Left renal cortex interstitium (tissue), 4 donors: ENCODE results near the gene WDFY2. TPM values are rescaled to one million over a fixed set of nuclear protein-coding genes. Genes with fewer than 3 reads are reported as not detected.

Experiments
- DNase-seq, 4 donors: peaks; one replicate each; pipeline ENCODE4 v3.0.0-alpha.2; 2013; ENCODE audit warnings: low read depth in 4 of 4, low spot score in 2 of 4, missing footprints in 1 of 4
- polyA plus RNA-seq, 4 donors: library from polyadenylated mRNA; unstranded; fragments of 120-200 nt; gene quantifications; one replicate each; pipeline ENCODE4 v1.2.1, GENCODE V29; 2013; ENCODE audit not compliant: insufficient read length in 4 of 4

The WDFY2 gene
- polyA plus RNA-seq, 4 donors = 10.7 to 20.4 (median 14.9) TPM

DNA sequence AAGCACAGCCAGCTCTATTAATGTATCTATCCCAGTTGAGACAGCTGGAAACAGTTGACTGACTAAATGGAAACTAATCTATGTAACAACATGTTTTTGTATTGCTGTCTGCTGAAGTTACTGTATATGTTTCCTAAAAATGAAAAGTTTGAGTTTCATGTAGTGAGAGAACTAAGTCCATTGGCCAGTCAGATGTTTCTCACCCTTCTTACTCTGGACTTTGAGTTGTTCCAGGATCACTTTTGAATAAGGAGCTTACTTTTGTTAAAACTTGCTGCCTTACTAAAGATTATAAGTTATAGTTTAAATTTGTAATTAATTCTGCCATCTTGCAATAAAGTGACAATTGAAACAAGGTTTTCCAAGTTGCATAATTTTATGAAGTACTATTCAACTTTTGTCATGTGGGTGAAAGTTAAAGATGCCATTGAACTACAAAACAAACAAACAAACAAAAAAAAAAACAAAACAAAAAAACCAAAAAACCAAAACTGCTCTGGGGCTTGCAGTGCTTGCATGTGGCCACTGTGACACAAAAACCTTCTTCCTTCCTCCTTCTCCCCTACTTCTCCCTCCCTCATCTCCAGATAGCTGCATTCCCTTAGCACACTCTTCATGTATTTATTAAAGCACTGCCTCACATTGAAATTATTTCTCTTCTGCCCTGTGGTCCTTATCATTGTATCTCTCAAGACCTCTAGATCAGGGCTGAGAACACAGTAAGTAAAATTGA lies 15.3 kb downstream of the WDFY2 start:
- no peak for DNase-seq

DNA sequence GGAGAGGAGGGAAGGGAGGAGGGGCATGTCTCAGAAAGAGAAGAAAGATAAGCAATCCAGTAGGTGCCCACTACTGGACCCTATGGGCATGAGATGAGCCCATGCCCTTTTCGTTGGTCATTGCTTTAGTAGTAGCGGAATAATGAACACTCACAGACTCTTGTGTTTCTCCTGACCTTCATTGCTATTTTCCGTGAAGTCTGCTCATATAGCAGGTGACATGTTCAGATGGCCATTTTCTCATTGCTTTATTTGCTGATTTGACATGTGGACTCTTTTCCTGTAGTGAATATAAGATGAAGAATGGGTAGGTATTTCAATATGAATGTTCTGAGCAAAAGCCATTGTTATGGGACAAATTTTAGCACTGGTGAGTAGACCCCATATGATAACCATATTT lies 16.4 kb downstream of the WDFY2 start:
- DNase-seq = no peak

DNA sequence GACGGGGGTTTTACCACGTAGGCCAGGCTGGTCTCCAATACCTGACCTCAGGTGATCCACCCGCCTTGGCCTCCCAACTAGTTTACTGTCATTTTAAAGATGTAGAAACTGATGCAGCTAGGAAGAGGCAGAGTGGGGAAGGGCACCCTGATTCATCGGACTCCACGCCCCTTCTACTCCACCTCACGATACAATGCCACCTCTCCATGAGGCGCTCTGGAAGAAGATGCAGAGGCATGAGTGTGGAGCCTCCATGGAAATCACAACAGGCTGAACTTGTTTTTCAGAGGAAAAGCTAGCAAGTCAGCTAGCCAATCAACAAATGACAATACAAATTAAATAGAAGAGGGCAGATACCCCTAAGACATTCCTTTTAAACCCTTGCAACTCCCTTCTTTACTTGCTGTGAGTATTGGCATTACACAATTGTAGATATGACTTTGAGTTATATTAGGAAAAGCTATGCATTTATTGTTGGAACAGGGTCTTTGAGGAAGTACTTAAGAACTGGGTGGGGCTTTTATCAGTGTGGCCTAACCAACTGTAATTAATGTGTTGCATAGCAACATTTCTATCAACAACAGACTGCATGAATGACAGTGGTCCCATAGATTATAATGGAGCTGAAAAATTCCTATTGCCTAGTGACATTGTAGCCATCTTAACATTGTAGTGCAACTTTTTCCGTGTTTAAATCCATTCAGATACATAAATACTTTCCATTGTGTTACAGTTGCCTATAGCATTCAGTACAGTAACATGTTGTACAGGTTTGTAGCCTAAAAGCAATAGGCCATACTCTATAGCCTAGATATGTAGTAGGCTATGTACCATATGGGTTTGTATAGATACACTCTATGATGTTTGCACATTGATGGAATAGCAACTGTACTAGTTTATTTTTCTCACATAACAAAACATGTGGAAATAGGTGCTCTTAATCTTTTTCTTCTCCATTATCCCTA lies 17.6 kb downstream of the WDFY2 start:
- no peak for DNase-seq

DNA sequence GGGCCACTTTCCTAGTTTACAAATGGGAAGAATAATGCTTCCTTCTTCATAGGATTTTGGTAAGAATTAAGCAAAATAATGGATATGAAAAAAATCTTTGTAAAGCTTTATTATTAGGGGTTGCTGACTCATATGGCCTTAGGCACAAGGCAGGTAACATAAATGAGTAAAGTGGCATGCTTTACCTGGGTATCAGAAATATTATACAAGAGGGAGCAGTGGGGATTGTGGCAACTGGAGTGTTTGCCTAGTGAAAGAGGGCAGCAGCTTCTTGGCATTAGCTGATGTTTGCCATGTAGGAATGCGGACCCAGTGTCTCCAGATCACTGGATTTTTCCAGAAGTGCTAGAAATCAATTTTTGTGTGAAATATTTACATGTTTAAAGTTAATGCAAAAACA lies 19.5 kb downstream of the WDFY2 start:
- no peak for DNase-seq

DNA sequence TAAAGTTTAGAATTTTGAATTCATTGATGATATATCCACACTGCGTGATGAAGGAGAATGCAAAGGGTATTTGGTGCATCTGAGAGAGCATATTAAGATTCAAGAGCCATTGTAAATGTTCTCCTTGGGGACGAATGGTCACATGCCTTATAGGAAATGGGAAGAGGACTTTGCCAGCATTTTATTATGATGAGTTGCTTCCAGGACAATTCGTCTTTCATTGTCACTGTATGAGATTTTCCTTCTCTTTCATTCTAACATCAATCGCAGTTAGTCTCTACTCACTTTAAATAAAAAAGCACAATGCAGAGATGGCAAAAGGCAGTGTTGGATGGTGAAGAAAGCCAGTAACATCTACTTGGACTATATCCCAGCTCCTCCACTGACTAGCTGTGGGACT lies 21.4 kb downstream of the WDFY2 start:
- no peak for DNase-seq

DNA sequence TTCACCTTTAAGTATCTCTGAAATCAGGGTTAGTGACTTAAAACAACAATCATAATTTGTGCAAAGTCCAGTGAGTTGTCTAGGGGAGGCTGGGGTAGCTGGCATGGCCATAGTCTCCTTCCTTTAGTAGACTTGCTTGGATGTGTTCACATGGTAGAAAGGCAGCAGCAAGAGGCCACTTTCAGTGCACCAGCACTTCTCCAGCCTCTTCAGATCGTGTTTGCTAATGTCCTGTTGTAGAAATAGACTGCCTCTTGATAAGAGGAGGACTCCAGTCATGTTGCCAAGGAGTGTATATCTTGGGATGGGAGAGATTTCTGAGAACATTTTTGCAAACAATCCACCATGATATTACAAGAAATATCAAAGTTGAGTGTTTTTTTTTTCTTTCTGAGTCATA lies 22.9 kb downstream of the WDFY2 start:
- DNase-seq = no peak

DNA sequence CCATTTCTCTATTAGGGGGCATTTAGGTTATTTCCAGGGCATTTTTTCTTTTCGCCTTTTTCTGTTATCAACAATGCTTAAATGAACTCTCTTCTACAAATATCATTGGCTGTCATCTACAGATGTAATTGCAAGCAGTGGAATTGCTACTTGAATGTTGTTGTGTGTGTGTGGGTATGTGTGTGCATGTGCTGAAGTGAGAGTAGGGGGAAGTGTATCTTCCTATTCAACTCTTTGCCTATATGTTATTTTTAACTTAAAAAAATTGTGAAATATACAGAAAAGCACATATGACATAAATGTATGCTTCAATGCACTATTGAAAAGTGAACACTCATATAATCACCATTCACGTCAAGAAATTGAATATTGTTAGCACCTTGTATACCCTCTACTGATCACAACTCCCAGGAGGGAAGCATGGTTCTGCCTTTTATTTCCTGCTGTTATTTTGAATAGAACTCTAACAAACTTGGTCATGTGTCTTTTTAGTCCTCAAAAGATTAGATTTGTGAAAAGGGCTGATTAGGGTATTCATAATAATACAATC lies 24.7 kb downstream of the WDFY2 start:
- no peak for DNase-seq

DNA sequence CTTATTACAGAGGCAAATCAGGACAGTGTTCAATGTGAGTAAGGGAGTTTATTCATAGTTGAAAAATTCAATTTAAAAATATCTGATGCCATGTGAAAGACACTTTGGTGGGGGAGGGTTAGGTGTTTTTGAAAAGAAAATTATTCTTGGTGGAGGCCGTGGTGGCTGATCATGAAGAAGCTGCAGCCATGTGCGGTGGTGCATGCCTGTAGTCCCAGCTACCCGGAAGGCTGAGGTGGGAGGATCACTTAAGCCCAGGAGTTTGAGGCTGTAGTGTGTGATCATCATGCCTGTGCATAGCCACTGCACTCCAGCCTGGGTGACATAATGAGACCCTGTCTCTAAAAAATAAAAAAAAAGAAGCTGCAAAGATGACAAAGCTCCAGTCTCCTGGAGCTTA lies 28.6 kb downstream of the WDFY2 start:
- no peak for DNase-seq

DNA sequence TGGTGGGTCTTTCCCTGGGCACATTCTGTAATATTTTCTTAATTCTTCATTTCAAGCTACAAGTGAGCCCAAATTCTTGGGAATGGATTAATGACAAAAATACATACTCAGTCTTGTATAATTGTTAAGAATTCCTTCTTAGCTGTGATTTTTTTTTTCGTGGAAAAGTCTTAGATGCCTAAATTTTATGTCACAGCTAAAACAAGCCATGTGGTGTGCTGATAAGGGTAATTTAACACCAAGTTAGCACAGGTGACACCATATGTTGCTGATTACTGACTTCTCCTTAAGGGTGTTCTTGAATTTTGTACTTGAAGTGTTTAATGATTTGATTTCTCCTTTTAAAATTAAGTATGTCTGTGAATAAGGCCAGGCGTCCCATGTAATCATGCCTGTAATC lies 29.3 kb downstream of the WDFY2 start:
- no peak for DNase-seq

DNA sequence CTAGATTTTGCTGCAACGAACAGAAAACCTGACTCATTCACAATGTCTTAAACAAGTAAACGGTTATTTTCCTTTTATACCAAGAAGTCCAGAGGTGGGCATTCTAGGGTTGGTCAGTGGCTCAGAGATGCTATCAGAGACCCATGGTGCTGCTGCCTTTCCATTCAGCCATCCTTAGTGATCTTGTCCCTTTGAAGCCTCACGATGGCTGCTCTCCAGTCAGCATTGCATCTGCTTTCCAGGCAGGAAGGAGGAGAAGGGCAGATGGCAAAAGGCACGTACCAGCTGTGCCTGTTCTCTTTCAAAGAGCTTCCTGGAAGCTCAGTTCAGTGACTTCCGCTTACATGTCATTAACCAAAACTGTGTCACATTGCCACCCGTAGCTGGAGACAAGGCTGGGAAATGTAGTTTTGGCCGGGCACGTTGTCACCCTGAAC lies 30.1 kb downstream of the WDFY2 start:
- no peak for DNase-seq

DNA sequence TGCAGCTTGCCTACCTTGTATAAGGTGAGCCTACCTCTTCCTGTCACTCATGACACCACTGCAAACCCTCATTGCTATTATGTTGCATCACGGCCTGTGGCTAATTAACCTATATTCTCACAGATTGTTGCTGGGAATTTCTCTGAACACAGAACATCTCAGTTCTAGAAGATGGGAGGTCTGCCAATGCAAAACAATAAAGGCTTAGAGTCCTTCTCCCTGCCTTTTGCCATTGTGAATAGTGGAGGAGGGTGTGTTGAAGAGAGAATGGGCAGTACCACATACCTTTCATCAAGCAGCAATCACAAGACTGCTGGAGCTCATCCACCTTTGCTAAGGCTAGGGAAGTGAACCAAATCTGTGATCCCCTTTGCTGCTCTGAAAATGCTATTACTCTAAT lies 34.4 kb downstream of the WDFY2 start:
- DNase-seq = no peak

DNA sequence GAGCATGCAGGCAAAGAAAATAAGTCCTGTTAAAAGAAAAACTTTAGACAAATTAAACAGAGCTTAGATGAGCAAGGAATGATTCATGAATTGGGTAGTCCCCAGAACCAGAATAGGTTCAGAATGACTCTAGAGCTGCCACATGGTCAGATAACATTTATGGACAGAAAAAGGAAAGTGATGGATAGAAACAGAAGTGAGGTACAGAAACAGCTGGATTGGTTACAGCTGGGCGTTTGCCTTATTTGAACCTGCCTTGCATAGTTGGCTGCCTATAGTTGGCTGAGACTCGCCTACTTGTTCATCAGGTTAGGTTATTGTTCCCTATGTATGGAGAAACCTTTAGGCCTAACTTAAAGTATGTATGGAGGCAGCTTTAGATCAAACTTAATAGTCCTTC lies 35.4 kb downstream of the WDFY2 start:
- no peak for DNase-seq

DNA sequence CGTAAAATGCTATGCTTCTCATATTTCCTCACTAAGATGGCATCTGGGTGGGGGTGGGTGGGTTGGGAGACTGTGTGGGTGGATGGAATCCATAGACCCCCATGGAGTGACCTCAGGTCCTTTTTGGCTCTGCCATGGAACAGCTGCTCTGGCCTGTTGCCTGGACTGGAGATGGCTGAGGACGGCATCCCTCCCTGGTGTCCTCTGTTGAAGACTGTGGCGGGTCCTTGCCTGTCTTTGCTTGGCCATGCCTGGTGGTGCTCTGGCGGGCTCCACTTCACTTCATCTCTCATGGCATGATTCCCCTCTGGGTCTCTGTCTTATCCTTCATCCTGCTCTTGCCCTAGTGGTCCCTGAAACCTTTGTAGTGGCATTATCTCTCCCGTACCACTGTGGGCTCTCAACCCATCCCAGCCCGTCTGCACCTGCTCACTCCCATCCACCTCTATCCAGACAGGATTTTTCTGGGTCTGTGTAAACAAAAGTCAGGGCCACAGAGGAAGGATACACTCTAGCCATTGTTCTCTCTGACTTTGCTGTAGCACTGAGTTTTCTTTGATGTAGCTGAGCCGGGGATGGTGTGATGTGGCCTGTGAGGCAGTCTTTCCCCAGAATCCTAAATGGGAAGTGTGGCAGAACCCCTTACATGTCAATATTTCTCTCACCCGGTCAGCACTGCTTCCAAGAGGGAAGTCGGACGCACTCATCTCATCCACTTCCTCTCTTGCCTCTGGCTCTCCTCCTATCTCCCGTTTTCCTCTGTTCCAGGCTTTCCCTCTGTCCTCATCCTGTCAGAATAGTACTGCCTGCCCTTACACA lies 36.1 kb downstream of the WDFY2 start:
- no peak for DNase-seq

DNA sequence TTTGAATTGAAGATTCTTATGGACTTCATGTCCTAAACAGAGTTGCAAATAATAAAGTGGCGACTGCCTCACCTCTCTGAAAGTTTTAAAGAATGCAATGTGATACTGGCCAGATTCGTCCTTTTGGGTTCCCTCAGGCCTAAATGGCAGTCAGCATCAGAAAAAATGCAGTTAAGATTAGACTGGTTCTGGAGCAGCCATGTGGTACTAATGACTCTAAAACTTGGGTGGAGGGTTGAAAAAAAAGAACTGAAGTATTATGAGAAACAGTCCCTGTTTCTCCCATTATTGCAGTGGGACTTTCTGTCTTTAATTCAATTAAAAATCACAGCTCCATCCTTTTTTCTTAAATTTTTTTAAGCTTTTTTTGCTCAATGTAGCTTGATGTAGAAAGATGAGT lies 37.3 kb downstream of the WDFY2 start:
- DNase-seq = no peak

DNA sequence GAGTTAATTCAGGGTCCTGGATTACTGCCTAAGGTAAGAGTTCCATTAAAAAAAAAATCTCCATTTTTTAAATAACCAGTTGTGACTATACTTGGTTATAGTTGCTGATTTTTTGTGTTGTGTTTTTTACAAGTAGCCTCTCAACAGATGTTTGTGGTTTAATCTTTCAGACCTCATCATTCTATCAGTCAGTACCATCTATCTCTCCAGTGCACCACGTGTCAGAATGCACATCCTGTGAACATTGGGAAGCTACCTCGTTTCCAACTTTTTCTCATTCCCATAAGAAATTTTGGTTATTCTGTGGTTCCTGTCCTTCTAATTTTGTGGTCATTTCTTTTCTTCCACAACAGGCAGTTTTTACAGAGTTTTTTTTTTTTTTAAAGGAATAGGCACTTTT lies 39.2 kb downstream of the WDFY2 start:
- DNase-seq = no peak

DNA sequence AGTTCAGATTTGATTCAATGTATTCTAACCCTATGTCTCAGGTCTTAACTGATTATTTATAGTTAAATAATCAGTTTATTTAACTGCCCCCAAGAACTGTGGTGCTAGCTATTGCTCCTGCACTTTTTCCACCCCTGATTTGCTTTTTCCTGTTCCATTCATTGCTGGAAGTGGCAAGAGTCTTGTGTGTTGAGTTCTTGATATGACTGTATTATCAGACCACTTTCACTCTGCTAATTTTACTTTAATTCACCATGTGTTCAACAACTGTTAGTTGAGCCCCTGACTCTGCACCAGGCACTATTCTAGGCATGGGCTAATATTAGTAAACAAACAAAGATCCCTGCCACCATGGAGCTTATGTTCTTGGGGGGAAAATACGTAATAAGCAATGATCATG lies 39.9 kb downstream of the WDFY2 start:
- DNase-seq = no peak

DNA sequence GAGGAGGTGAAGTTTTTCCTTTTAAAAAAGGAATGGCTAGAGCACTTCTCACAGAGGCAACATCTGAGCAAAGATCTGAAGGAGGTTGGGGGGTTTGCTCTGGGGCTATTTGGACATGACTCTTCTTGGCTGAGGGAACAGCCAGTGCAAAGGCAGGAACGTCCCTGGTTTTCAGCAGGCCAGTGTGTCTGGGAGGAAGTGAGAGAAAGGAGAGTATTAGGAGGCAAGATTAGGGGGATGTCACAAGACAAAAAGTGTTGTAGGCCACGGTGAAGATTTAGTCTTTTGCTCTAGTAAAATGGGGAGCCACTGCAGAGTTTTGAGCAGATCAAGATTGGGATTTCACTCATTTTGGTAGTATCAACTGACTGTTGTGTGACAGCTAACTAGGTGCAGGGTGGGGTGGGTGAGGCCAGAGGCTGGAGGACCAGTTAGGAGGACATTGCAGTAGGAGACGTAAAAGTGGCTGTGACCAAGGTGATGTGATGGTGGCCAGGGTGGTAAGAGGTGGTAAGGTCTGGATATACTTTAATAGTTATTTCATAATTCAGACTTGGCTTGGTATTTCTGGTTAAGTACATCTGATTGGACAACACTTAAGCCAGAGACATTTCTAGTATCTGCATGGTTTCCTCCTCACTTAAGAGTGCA lies 40.6 kb downstream of the WDFY2 start:
- no peak for DNase-seq

DNA sequence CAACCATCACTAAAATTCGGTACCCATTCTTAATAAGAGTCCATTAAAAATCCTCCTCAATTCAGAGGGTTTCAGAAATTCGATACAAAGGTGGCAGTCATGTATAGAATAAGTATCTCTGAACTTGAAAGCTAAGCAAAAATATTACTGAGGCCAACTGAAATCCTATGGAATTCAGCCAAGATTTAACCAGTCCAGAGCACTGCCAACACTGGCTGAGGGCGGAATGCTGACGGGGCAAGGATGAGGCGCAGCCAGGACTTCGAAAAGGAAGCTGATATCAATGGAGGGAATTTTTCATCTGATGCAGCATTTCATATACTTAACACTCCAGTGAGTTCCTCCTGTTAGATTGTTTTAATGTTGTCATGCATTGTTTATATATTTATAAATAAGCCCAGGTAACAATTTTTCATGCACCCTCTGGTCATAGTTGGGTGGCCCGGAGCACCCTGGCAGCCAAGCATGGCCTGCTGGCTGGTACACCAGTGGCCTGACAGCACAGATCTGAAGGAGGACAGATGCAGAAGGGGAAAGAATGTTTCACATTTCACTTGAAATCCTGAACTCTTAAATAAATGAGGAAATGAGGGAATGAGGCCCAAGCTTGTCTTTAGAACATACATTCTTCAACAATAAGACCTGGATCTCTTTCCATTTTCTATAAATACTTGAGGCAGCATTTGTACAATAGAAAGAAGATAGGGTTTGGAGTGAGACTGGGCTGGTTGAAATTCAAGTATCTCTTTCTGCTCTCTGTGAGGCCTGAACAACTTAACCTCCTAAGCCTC lies 41.5 kb downstream of the WDFY2 start:
- no peak for DNase-seq

DNA sequence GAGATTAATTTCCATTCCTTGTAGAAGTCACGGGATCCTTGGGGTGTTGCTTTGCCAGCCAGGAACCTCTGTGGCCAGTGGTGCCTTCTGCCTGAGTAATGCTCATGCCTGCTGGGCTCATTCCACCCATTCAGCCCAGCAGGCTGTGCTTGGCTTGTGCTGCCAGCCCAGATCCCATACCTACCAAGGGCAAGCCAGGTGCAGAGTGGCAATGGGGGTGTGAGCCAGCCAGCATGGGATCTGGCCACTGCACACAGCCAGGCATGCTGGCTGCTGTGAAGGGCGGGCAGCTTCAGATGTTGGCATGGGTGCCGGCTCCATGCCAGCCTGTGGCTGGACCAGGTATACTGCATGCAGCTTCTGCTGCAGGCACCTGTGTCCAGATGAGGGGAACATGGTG lies 42.5 kb downstream of the WDFY2 start:
- no peak for DNase-seq
